Activated CD4-positive, alpha-beta T cell treated with anti-CD3 and anti-CD28 coated beads, Interleukin-2, Interleukin-6, amounts not matched to agents 100 ng/mL and 50 ng/mL, durations not matched to agents 16 hours and 8 hours (primary cell): ENCODE results near the gene RXRA.

Experiments used
- DNase-seq: peaks from one replicate; pipeline ENCODE4 v3.0.0-alpha.2; 2020

RXRA gene

DNA sequence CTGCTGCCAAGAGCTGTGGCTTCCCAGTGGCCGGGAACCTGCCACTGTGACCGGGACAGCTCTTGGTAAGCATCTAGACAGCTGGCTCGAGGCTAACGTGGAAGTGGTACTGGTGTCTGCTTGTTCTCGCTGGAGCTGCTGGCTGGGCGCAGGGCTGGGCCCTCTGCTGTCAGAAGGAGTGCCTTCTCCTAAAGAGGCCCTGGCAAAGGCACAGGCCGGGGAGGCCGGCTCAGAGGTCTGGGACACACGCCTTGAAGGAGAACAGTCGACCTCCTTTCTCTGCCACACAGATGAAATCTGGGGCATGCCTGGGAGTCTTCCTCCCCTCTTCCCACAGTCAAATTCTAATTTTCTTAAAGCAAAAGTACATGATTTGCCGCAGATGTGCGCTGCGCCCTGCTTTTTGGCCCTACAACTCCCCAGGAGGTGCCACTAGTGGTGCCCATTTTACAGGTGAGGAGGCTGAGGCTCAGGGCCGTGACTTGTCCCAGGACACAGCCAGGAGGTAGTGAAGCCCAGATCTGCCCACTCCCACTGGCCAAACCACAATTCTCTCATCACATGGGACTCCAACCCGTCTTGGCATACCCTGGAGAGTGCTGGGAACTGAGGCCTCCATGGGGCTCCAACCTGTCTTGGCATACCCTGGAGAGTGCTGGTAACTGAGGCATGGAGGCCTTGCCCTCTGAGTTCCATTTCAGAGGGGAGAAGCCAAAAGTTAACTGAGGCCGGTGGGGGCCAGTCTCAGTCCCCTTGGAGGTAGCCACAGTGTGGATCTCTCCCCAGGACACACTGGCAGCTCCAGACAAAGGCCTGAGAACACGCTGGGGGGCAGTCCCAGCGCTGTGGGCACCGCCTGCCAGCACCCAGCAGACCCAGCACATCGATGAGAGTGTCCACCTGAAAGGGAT lies 12.0 kb upstream of the RXRA start:
- no peak for DNase-seq

DNA sequence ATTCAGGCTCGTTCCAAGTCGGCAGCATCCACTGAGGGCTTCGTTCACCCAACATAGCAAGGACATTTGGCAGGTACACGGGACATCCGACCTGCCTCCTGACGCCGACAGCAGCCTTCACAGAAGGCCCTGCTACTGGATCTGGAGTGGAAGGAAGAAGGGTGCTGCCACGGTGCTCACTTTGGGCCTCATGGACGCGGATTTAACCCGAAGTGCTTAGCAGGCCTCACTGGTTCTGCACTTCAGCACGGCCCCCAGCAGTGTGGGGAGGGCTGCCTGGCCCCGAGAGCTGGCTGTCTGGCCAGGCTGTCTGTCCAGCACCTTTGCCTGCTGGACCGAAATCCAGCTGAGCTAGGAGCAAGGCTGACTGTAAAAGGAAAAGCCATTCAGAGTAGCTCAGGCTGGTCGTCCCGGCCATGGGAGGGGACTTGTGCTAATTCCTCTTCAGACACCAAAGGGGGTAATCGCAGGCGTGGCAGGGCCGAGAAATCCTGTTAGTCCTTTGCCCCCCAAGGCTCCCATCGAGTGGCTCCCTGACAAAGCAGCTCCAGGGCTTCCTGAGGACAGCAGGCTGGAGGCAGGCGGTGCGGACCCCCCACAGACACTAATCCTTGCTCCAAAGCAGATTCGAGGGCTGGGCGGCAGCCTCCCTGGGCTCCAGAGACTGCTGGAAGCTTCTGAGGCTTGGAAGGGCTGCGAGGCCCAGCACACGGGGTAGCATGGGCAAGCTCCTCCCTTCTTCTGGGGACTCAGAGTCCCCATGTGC lies 11.1 kb upstream of the RXRA start:
- DNase-seq: no peak

- DNase-seq: no peak
Observed at GRCh38 chr9:134315716-134316448, 10.4 kb upstream of the RXRA start.

DNA sequence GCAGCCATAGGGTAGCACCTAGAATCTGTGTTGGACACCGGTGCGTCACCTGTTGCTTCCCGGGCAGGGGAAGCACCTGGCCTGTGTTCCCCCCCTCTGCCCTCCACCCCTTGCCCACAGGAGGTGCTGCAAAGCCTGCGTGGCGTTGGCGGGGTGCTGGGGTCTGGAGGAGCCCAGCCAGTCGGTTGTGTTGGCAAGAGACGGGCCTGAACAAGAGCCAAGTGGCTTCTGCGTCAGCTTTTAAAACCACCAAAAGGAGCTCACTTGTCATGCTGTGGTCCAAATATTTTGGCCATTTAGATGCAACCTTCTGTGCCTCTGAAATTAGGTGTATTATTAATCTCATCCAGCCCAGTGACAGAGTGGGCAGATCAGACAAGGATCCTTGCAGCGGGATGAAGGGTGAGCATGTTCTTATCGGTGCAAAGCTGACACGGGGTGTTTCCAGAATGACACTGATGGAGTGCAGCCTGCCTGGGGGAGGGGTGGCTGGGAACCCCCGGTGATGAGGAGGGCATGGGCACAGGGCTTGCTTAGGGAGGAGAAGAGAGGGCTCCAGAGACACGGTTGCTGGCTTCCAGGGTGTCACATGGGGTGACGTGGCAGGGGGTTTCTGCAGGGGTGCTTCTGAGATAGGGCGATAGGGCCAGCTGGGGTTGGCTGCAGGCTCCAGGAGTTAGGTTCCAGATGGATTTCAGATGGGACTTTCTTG lies 9.7 kb upstream of the RXRA start:
- no peak for DNase-seq

DNA sequence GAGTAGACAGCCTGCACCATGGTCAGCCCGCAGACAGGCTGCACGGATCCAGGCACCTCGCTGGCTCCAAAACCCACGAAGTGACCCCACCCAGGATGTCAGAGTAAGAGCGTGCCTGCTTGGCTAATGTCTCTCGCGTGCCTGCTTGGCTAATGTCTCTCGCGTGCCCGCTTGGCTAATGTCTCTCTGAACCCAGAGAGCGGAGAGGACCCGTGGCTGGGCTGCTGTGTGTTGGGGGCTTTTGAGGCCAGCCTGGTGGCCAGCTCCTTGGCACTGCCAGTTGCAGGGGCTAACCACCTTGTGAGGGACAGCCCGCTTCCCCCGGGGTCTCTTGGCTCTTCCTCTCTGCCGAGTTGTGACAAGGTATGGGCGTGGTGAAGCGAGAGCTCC lies 8.9 kb upstream of the RXRA start:
- DNase-seq: no peak

GRCh38 chr9:134317790-134318414 lies 8.4 kb upstream of the RXRA start:
- DNase-seq: no peak

DNA sequence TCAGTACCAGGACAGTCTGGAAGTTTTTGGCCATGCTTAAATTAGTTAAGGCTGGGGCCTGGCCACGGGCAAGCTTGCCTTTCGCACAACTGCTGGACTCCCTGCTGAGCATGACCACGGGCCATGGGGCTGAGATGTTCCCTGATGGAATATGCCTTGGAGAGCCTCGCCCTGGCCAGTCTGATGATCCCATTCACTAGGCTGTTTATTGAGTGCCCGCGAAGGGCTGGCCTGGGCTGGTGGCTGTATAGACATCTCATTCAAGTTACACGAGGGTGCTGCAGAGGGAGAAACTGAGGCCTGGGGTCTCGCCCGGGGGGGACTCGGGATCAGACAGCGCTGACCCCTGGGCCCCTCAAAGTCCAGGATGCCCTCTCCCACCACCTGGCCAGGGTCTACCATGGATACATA lies 7.8 kb upstream of the RXRA start:
- no peak for DNase-seq

DNA sequence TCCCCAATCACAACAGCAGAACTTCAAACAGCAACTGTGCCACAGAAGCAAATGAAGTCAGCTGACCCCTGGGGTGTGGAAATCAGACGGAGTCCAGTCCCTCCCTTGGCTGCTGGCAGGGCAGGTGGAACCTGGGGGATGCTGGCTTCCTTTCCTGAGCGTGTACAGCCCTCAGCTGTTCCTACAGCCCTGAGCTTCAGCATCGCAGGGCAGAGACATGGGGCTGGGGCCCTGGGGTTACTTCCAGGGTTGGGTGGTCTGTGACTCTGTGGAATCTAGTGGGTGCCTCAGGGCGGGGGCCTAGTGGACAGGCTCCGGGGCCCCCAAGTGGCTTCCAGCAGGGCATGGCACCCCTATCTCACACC lies 7.3 kb upstream of the RXRA start:
- DNase-seq: no peak

- no peak for DNase-seq
Observed at GRCh38 chr9:134319306-134320125, 6.7 kb upstream of the RXRA start.

- no peak for DNase-seq
Observed at GRCh38 chr9:134320126-134320867, 6.0 kb upstream of the RXRA start.

DNA sequence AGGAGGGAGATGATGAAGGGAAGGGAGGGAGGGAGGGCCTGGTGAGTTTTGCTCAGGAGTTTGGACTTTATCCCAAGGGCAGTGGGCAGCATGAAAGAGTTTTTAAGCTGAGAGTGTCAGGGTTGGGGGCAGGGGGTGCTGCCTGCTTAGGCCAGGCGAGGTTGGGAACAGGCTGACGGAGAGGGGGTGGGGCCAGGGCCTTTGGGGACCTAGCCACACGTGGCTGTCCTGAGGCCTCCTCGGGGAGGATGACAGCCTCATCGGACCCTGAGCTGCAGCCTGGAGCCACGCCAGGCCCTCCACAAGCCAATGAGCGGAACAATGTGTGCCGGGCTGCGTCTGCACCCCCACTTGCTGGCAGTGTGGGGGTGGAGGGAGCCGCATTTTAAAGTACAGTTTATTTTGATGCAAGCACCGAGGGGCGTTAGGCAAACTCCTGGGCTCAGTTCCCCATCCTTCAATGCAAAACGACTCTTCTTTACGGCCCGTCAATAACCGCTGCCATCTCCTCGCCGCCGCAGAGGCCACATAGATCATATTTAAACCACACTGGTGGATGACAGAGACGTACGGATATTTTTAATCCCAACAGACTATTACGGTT lies 5.3 kb upstream of the RXRA start:
- DNase-seq: no peak

- no peak for DNase-seq
Observed at GRCh38 chr9:134321531-134321930, 4.7 kb upstream of the RXRA start.

- no peak for DNase-seq
Observed at GRCh38 chr9:134321946-134322741, 4.1 kb upstream of the RXRA start.

GRCh38 chr9:134322781-134323241 lies 3.4 kb upstream of the RXRA start:
- DNase-seq: no peak

DNA sequence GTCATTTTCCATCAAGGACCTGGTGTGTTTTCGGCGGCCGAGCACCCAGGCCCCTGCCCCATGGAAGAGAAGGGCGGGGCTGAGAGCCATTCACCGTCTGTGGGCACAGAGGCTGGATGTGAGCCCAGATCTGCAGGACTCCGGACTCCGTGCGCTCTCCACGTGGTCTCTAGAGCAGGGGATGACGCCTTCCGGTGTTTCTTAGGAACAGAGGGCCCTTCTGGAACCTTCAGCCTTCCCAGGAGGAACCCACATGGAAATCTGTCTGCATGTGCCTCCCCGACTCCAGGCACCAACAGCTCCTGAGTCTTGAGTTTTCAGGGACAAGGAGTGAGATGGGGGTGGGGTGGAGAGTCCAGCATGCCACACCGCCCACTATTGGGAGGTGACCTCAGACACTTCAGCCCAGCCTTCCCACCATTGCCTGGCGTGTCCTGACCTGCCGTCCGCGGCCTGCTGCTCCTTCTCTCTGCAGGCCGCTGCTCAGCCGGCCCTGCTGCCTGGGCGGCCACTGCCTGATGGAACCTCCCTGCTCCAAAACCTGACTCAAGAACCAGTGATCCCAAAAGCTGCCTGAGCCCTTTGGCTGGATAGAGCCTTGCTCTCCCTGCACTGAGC lies 2.4 kb upstream of the RXRA start:
- DNase-seq: no peak

DNA sequence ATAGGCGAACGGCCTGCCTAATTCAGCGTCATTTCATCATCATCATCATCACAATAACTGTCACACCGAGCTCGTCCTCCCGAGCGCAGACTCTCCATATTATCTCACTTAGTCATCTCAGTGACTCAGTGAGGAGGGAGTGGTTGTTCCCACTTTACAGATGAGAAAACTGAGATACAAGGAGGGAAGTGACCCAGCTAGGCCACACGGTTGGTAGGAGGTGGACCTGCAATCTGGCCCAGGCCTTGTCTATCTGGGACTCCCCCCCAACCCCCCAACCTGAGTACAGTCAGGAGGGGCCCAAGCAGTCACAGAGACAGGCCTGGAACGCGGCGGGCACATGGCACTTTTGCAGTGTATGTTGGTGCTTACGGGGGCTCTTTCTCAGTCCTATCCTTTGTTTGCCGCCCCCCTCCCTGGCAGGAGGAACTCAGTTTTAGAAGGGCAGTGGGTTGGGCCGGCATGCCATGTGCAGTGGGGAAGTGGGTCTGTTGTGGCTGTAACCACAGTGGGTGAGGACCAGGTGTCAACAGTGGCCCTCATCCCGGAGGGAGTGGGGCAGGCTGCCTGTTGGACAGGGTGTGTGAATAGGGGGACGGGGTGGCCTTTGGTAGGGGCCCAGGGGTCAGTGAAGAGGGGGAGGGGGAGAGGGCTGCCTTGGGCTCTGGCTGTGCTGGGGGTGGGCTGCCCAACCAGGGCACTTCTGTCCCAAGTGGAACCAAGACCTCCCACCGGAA lies 1.7 kb upstream of the RXRA start:
- DNase-seq: peak; percentile 45

- DNase-seq: no peak
Observed at GRCh38 chr9:134325096-134325812, 1.0 kb upstream of the RXRA start.
